K562 (cell line): Measurements from ENCODE around the gene HSPB1. TPM values are rescaled to one million over a fixed set of nuclear protein-coding genes. Genes with fewer than 3 reads are reported as not detected.

Experiments
- ARID1B ChIP-seq: fragments of 450-650 bp; IDR thresholded peaks from 2 replicates; pipeline ENCODE4 v1.6.1; 2016; ENCODE audit warnings: antibody characterized with exemption, mild to moderate bottlenecking, inconsistent platforms
- C11orf30 ChIP-seq: fragments of 450-650 bp; IDR thresholded peaks from 2 replicates; pipeline ENCODE4 v1.6.1; 2016; ENCODE audit warnings: low read depth, mild to moderate bottlenecking
- CBX3 ChIP-seq, 2 experiments: IDR thresholded peaks; 1 replicate in 1 of 2; 2 replicates in 1 of 2; pipeline ENCODE4 v1.6.1; 2012; ENCODE audit warnings: inconsistent platforms in 2 of 2, low read length in 2 of 2, borderline replicate concordance in 1 of 2, control low read depth in 1 of 2
- CC2D1A ChIP-seq: fragments of 450-650 bp; IDR thresholded peaks from 2 replicates; pipeline ENCODE4 v1.6.1; 2017; ENCODE audit warnings: mild to moderate bottlenecking
- GTF2B ChIP-seq: IDR thresholded peaks from 2 replicates; pipeline ENCODE4 v1.6.1; 2011; ENCODE audit not compliant: insufficient read length; ENCODE audit errors: extremely low read depth
- GTF2E2 ChIP-seq: fragments of 200-800 bp; sonication (Bioruptor generic); IDR thresholded peaks from 2 replicates; pipeline ENCODE4 v1.6.1; 2016; ENCODE audit warnings: missing genetic modification characterization, missing compliant biosample characterization
- HDAC2 ChIP-seq: fragments of 450-650 bp; IDR thresholded peaks from 2 replicates; pipeline ENCODE4 v1.6.1; 2016; ENCODE audit warnings: mild to moderate bottlenecking
- KDM5B ChIP-seq: fragments of 200-600 bp; sonication (generic); IDR thresholded peaks from 2 replicates; pipeline ENCODE4 v1.6.1; 2012; ENCODE audit warnings: low read depth, mild to moderate bottlenecking, moderate library complexity, low read length, control low read depth, inconsistent platforms; ENCODE audit not compliant: insufficient replicate concordance
- NFYB ChIP-seq: IDR thresholded peaks from 2 replicates; pipeline ENCODE4 v1.6.1; 2011; ENCODE audit warnings: mild to moderate bottlenecking, moderate library complexity; ENCODE audit not compliant: insufficient read length; ENCODE audit errors: extremely low read depth
- OTX1 ChIP-seq: fragments of 450-650 bp; formaldehyde crosslinking; IDR thresholded peaks from 2 replicates; pipeline ENCODE4 v1.4.0; 2022; ENCODE audit warnings: mild to moderate bottlenecking
- PCBP1 ChIP-seq: fragments of 200-400 bp; formaldehyde crosslinking; IDR thresholded peaks from 2 replicates; pipeline ENCODE4 v1.6.1; 2018; ENCODE audit warnings: mild to moderate bottlenecking, low read depth, low read length; ENCODE audit not compliant: poor library complexity, severe bottlenecking
- RBM34 ChIP-seq: fragments of 200-400 bp; formaldehyde crosslinking; IDR thresholded peaks from 2 replicates; pipeline ENCODE4 v1.6.1; 2018; ENCODE audit warnings: low read length, borderline replicate concordance; ENCODE audit not compliant: insufficient read depth
- SMAD1 ChIP-seq: fragments of 150-350 bp; IDR thresholded peaks from 2 replicates; pipeline ENCODE4 v1.6.1; 2014; ENCODE audit warnings: low read length, low read depth; ENCODE audit not compliant: partially characterized antibody
- SRSF7 ChIP-seq: fragments of 200-400 bp; formaldehyde crosslinking; optimal IDR thresholded peaks from 2 replicates; pipeline ENCODE3; 2017; ENCODE audit warnings: mild to moderate bottlenecking, low read depth, low read length
- SUPT5H ChIP-seq: fragments of 450-650 bp; IDR thresholded peaks from 2 replicates; pipeline ENCODE4 v1.6.1; 2016
- ZBTB2 ChIP-seq: fragments of 450-650 bp; IDR thresholded peaks from 2 replicates; pipeline ENCODE4 v1.6.1; 2016; ENCODE audit warnings: antibody characterized with exemption
- ZNF224 ChIP-seq: sonication (generic); formaldehyde crosslinking; IDR thresholded peaks from 2 replicates; pipeline ENCODE4 v1.8.0; 2022; ENCODE audit warnings: mild to moderate bottlenecking, missing genetic modification reagents
- ZNF609 ChIP-seq: sonication (generic); formaldehyde crosslinking; IDR thresholded peaks from 2 replicates; pipeline ENCODE4 v1.8.1; 2023; ENCODE audit warnings: missing genetic modification reagents, mild to moderate bottlenecking, borderline replicate concordance
- ZNF696 ChIP-seq: fragments of 250-450 bp; sonication (Bioruptor Pico); conservative IDR thresholded peaks from 2 replicates; pipeline ENCODE4 v1.4.0; 2020; ENCODE audit warnings: mild to moderate bottlenecking, moderate library complexity
- polyA plus RNA-seq, 8 experiments: library from polyadenylated mRNA; depleted of rRNA in 4 of 8; stranded (reverse) in 5 of 8; unstranded in 3 of 8; fragments of >200 nt; fragmentation: Nextera tagmentation in 2 of 8; fragmentation: Illumina TruSeq in 1 of 8; extraction: Ambion mirVana in 2 of 8; extraction: Trizol in 1 of 8; gene quantifications; 2 replicates each; pipeline versions ENCODE4 v1.2.1 to v1.2.3, GENCODE V29; 2011 to 2014; ENCODE audit warnings: inconsistent platforms in 1 of 8, missing spikeins in 1 of 8
- total RNA-seq, 7 experiments: library from RNA; depleted of rRNA in 6 of 7; stranded (reverse); fragments of >200 nt in 6 of 7; fragmentation: Illumina TruSeq in 2 of 7; extraction: Trizol in 2 of 7; gene quantifications; 2 replicates each; pipeline versions ENCODE4 v1.2.1 to v1.2.3, GENCODE V29; 2011 to 2021; ENCODE audit warnings: low replicate concordance in 1 of 7

The HSPB1 gene
- total and polyA plus RNA-seq, 9 of the 15 experiments (the other 6 are each of a cell fraction or from before 2014, with no cell fraction given) = 27.1 to 522 (median 138) TPM

DNA sequence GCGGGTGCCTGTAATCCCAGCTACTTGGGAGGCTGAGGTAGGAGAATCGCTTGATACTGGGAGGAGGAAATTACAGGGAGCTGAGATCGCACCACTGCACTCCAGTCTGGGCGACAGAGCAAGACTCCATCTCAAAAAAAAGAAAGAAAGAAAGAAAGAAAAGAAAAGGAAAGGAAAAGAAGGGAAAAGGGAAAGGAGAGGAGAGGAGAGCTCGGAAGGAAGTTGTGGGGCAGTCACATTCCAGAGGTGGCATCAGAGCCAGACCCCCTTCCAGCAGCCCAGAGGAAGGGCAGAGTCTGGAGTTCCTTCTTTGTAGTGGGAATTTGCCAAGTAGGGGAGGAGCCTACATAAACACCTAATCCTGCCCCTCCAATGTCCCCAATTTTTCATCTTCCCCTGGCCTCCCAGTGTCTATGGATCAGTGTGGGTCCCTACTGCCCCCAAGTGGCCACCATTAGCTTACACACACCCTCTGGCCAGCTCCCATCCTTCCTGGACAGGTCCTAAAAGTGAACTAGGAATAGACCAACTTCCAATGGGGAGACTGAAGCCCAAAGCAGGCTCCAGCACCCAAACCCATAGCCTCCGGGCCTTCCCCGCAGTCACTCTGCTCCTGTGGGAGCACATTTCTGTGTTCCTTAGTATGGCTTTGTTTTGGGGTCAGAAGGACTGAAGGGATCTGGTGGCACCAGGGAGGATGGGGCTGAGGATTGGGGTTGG lies 39.6 kb upstream of the HSPB1 start (continued):
- TF ChIP-seq OTX1 (CRISPR knock-in tag) (no peak), ZNF696 (CRISPR knock-in tag) (no peak), CBX3 (IDR thresholded peaks at IDR 0.05; ENCODE audit: borderline replicate concordance in 1 of 2, low read length in 2 of 2) (no peak; a peak in 1 of 3 replicates), NFYB (no peak), C11orf30 (no peak), ZBTB2 (no peak; the same call in 1 of the 2 replicates), CC2D1A (0 out of 2 replicates have a peak, but pooled peaks have one; percentile 30), ZNF224 (CRISPR knock-in tag) (no peak), HDAC2 (no peak), GTF2B (no peak), ZNF609 (CRISPR knock-in tag) (no peak), KDM5B (no peak), GTF2E2 (no peak), ARID1B (no peak), RBM34 (no peak), SRSF7 (no peak), SUPT5H (no peak), PCBP1 (no peak), SMAD1 (no peak)
